ENCODE measurements around the gene PPM1A.
A peak's percentile ranks its signal among the peaks of the same experiment; 100 is the strongest.
"Not testable (repeated sequence)": the region's sequence is repeated elsewhere in the genome, so short reads cannot be mapped to it uniquely, and the experiment has no call there.

PPM1A gene

GRCh38 chr14:60266021-60266937, 17.3 kb downstream of the PPM1A start:
- DNase-seq (ENCODE audit: low spot score) = no peak

- no peak for DNase-seq (ENCODE audit: low spot score)
These were observed 23.2 kb downstream of the PPM1A start for GRCh38 chr14:60272177-60272576.

GRCh38 chr14:60273956-60274355, 24.9 kb downstream of the PPM1A start:
- no peak for DNase-seq (ENCODE audit: low spot score)

GRCh38 chr14:60274448-60274847, 25.4 kb downstream of the PPM1A start:
- no peak for DNase-seq (ENCODE audit: low spot score)

GRCh38 chr14:60275932-60276331, 26.9 kb downstream of the PPM1A start:
- no peak for DNase-seq (ENCODE audit: low spot score)

- DNase-seq (ENCODE audit: low spot score) = no peak
These were observed 27.3 kb downstream of the PPM1A start for GRCh38 chr14:60276347-60276746.

- no peak for DNase-seq (ENCODE audit: low spot score)
These were observed 28.7 kb downstream of the PPM1A start for GRCh38 chr14:60277605-60278190.

- no peak for DNase-seq (ENCODE audit: low spot score)
These were observed 29.3 kb downstream of the PPM1A start for GRCh38 chr14:60278350-60278749.

GRCh38 chr14:60287452-60287851, 38.4 kb downstream of the PPM1A start:
- DNase-seq (ENCODE audit: low spot score) = peak; percentile 10

- DNase-seq (ENCODE audit: low spot score) = no peak
These were observed 39.3 kb downstream of the PPM1A start for GRCh38 chr14:60288279-60288678.

- no peak for DNase-seq (ENCODE audit: low spot score)
These were observed 45.5 kb downstream of the PPM1A start for GRCh38 chr14:60294411-60295069.

GRCh38 chr14:60300019-60300418, 51.0 kb downstream of the PPM1A start:
- no peak for DNase-seq (ENCODE audit: low spot score)

GRCh38 chr14:60301685-60302084, 52.7 kb downstream of the PPM1A start:
- no peak for DNase-seq (ENCODE audit: low spot score)

- DNase-seq (ENCODE audit: low spot score) = no peak
These were observed 53.6 kb downstream of the PPM1A start for GRCh38 chr14:60302663-60303062.

GRCh38 chr14:60303745-60304144, 54.7 kb downstream of the PPM1A start:
- DNase-seq (ENCODE audit: low spot score) = no peak

GRCh38 chr14:60304509-60304908, 55.5 kb downstream of the PPM1A start:
- no peak for DNase-seq (ENCODE audit: low spot score)

GRCh38 chr14:60309867-60310552, 61.0 kb downstream of the PPM1A start:
- no peak for DNase-seq (ENCODE audit: low spot score)

- no peak for DNase-seq (ENCODE audit: low spot score)
These were observed 62.4 kb downstream of the PPM1A start for GRCh38 chr14:60311417-60311816.

- no peak for DNase-seq (ENCODE audit: low spot score)
These were observed 64.1 kb downstream of the PPM1A start for GRCh38 chr14:60313093-60313492.

GRCh38 chr14:60315196-60315990, 66.4 kb downstream of the PPM1A start:
- DNase-seq (ENCODE audit: low spot score) = no peak

GRCh38 chr14:60317609-60318008, 68.6 kb downstream of the PPM1A start:
- DNase-seq (ENCODE audit: low spot score) = no peak

GRCh38 chr14:60320860-60321259, 71.8 kb downstream of the PPM1A start:
- not testable (repeated sequence) for DNase-seq (ENCODE audit: low spot score)
